Measurements from ENCODE around the gene GPR156. TPM values are rescaled to one million over a fixed set of nuclear protein-coding genes. Genes with fewer than 3 reads are reported as not detected.

GPR156 gene
- total and polyA plus RNA-seq, 10 of the 15 experiments (the other 5 are each of a cell fraction or from before 2014, with no cell fraction given) = 0.08 to 0.15 (median 0.11) TPM; not detected in 6

DNA sequence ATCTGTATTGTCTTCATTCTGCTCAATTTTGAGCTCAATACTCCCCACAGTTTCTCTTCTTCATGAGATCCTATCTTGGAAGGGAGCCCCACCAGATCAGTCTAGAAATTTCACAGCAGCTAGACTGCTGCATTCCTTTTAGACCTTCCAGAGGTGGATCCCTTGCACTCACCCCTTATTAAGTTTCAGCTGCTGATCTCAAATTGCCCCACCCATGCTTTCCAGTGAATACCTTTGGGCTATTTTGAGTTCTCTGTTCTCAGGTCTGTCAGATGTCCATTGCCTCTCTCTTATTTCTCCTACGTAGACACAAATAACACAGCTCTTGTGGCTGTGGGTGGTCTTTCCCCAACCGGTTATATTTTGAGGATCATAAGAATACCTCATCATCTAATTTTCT, 60.8 kb downstream of the GPR156 start:
- H3K9ac ChIP-seq (ENCODE audit: control insufficient read depth, insufficient read depth, low read length) = no peak overlapping the region
- H3K36me3 ChIP-seq (ENCODE audit: control insufficient read depth in 2 of 2, insufficient read depth in 2 of 2, low read length in 1 of 2) = no peaks in the 10 kb centered on the region
- no peaks in the 10 kb centered on the region for H3K79me2 ChIP-seq (ENCODE audit: control insufficient read depth, insufficient read depth, low read length)
- no peak overlapping the region for H3K4me2 ChIP-seq (ENCODE audit: control insufficient read depth, insufficient read depth)
- SMC1A ChIA-PET (ENCODE audit: uncharacterized antibody, unreplicated experiment) = no interaction called here
- ATAC-seq (no peak), DNase-seq (ENCODE audit: low read depth, low spot score) (no peak), FAIRE-seq (no peak)
- intact Hi-C loops (cut with micrococcal nuclease; ENCODE audit: unreplicated experiment) = no loop called here
- H3K27ac ChIP-seq (ENCODE audit: control insufficient read depth, insufficient read depth) = no peak overlapping the region
- CTCF ChIA-PET = interaction anchor here (0.6 to 1.2 kb wide), 3 partner anchors 13 to 192 kb away, joined by 3 read pairs; no protein-coding TSS in a partner anchor
- 51% methylated on average over 2 of the region's 2 CpGs for WGBS (ENCODE audit: insufficient coverage, insufficient replicate concordance, low lambda C conversion rate, missing lambda C conversion rate)
- no peak overlapping the region for H2AFZ ChIP-seq (ENCODE audit: control insufficient read depth, low read depth, low read length)
- H3K27me3 ChIP-seq (replicated peaks in 1 of 2; ENCODE audit: control insufficient read depth in 2 of 2, insufficient read depth in 2 of 2, low read length in 1 of 2) = no peaks in the 10 kb centered on the region
- RAD21 ChIA-PET (ENCODE audit: unreplicated experiment) = no interaction called here
- no peaks in the 10 kb centered on the region for H4K20me1 ChIP-seq (ENCODE audit: control insufficient read depth, insufficient read depth)
- POLR2A ChIA-PET = no interaction called here
- no peaks in the 10 kb centered on the region for H3K9me3 ChIP-seq (replicated peaks; ENCODE audit: control insufficient read depth, insufficient read depth, low read length)
- no peak overlapping the region for H3K4me3 ChIP-seq
- H3K4me1 ChIP-seq (ENCODE audit: control insufficient read depth, insufficient read depth, low read length) = no peaks in the 10 kb centered on the region
- TF ChIP-seq TBL1XR1 (IDR thresholded peaks at IDR 0.05; ENCODE audit: low read depth, low read length) = no peak
- no peak for TF ChIP-seq RB1 (IDR thresholded peaks at IDR 0.05; ENCODE audit: borderline replicate concordance)
- TF ChIP-seq TAF1 (IDR thresholded peaks at IDR 0.05; ENCODE audit: borderline replicate concordance, low read depth, low read length) = no peak
- TF ChIP-seq EGR1 (IDR thresholded peaks at IDR 0.05; ENCODE audit: borderline replicate concordance in 1 of 2, low read depth in 2 of 2, low read length in 2 of 2) = no peak
- no peak for TF ChIP-seq ZNF274 (IDR thresholded peaks at IDR 0.05; ENCODE audit: insufficient read depth, insufficient read length)
- TF ChIP-seq SUZ12 (IDR thresholded peaks at IDR 0.05; ENCODE audit: unreplicated experiment) = no peak
- TF ChIP-seq HDGF (IDR thresholded peaks at IDR 0.05) = no peak
- no peak for TF ChIP-seq USF1 (IDR thresholded peaks at IDR 0.05; ENCODE audit: borderline replicate concordance, extremely low read length, insufficient read depth, low read depth, low read length)
- TF ChIP-seq BRCA1 (IDR thresholded peaks at IDR 0.05; ENCODE audit: low read depth, low read length) = no peak
- TF ChIP-seq CBX3 (IDR thresholded peaks at IDR 0.05; ENCODE audit: borderline replicate concordance, low read depth) = no peak
- TF ChIP-seq EP300 (IDR thresholded peaks at IDR 0.05; ENCODE audit: borderline replicate concordance in 1 of 2, control insufficient read depth in 1 of 2, low read depth in 2 of 2, low read length in 2 of 2) = no peak
- TF ChIP-seq FOXK2 (IDR thresholded peaks at IDR 0.05) = no peak
- no peak for TF ChIP-seq ASH2L (IDR thresholded peaks at IDR 0.05; ENCODE audit: borderline replicate concordance, low read depth)
- no peak for TF ChIP-seq SREBF1 (IDR thresholded peaks at IDR 0.05; ENCODE audit: low read length)
- TF ChIP-seq NRF1 (conservative IDR thresholded peaks at IDR 0.05; ENCODE audit: low read depth, low read length) = no peak
- no peak for TF ChIP-seq MEF2B (IDR thresholded peaks at IDR 0.05; ENCODE audit: partially characterized antibody, poor library complexity, severe bottlenecking)
- TF ChIP-seq JUNB (IDR thresholded peaks at IDR 0.05) = no peak
- TF ChIP-seq RFX5 (IDR thresholded peaks at IDR 0.05; ENCODE audit: low read depth, low read length) = no peak
- no peak for TF ChIP-seq RAD21 (IDR thresholded peaks at IDR 0.05; ENCODE audit: insufficient read depth, low read depth, low read length)
- in situ Hi-C loops (cut with MboI) = no loop called here
- BruUV-seq (replicated peaks) = no TSS peak

All from GM12878 (cell line).